COLO829 (cell line): ENCODE data around the gene B4GALNT3.

Experiments used
- DNase-seq: peaks from one replicate; pipeline ENCODE4 v3.0.0; 2012; ENCODE audit warnings: low spot score

B4GALNT3 gene

DNA sequence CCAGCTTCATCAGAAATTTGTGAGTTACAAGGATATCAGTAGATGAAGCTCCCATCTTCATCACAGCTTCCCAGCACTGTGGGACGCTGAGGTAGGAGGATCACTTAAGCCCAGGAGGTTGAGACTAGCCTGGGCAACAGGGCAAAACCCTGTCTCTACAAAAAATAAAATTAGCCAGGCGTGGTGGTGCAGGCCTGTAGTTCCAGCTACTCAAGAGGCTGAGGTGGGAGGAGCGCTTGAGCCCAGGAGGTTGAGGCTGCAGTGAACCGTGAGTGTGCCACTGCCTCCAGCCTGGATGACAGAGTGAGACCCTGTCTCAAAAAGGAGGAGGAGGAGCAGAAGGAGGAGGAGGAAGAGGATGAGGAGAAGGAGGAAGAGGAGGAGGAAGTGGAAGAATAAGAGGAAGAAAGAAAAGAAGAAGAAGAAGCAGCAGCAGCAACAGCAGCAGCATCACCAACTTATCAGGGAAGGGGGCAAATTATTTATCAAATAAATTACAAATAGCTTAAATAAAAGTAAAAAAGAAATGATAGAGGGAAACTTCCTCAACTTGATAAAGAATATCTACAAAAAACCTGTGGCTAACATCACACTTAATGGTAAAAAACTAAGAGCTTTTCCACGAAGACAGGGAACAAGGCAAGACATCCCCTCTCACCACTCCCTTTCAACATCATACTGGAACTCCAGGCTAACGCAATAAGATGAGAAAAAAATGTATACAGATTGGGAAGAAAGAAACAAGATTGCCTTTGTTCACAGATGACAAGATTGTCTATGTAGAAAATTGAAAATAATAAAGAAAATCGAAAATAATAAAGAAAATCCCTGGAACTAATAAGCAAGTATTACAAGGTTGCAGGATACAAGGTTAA, 133.9 kb downstream of the B4GALNT3 start:
- no peak for DNase-seq

DNA sequence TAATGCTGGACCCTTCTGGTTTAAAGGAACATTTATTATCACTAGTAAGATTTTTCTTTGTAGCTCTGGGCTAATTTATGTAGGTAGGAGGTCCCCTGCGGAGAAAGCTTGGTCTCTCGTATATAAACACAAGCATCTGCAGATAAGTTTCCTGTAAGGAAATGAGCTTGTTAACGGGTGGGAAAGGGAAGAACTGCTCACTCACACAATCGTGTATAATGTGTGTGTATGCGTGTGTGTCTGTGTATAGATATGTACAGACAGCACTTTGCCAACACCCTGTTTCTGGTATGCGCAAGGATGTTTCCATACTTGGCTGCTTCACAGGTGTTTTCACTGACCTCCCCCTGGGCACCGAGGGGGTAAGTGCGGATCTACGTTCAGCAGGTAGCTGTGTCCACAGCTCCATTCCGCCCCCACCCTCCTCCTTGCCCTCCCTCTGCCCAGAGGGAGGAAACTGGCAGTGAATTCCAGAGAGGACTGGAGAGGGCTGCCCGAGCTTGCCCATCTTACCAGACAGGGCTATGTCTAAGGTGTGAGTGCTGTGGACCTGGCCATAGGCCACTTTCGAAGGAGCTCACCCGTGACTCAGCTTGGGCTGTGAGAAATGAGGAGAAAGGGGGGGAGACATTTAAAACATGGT, 138.3 kb downstream of the B4GALNT3 start:
- DNase-seq, result no peak

DNA sequence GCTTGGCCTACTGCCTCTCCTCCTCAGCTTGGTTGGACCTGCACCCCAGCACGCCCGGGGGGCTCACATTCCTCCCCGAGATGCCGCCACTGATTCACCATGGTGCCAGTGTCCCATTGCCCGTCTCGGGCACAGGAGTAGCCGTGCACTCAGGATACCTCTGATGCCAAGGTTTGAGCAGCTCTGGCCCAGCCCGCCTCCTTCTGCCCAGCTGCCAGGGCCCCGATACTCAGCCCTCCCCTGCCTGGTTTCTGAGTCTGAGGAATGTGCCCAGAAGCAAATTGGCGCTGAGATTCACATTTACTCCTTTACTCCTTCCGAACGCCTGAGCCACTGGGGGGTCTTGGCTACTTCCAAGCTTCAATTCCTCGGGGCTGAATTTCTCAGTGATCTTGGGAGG, 140.0 kb downstream of the B4GALNT3 start:
- no peak for DNase-seq

DNA sequence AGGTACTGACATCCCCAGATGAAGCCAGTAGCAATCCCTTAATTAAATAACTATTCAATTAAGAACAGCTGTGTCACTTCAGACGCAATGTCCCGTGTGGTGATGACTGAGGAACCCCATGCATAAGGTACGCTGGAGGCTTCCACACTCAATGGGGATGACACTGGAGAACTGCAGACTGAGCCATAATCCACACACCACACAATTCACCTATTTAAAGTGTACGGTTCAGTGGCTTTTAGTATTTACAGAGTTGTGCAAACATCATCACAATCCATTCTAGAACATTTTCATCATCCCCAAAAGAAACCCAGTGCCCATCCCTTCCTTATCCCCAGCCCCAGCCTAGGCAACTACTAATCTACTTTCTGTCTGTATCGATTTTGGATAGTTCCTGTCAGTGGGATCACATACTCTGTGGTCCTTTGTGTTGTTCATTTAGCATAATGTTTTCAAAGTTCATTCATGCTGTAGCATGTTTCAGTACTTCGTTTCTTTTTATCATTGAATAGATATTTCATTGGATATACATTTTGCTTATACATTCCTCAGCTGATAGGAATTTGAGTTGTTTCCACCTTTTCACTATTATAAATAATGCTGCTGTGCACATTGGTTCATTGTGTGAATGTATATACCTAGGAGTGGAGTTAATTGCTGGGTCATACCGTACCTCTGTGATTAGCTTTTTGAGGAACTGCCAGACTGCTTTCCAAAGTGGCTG, 142.4 kb downstream of the B4GALNT3 start:
- no peak for DNase-seq

DNA sequence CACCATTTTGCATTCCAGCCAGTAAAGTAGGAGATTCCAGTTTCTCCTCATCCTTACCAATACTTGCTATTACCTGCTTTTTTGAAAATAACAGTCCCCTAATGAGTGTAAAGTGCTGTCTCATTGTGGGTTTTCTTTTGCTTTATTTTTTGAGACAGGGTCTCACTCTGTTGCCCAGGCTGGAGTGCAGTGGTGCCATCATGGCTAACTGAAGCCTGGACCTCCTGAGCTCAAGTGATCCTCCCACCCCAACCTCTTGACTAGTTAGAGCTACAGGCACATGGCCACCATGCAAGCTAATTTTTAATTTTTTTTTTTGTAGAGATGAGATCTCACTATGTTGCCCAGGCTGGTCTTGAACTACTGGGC, 142.9 kb downstream of the B4GALNT3 start:
- DNase-seq, result no peak

DNA sequence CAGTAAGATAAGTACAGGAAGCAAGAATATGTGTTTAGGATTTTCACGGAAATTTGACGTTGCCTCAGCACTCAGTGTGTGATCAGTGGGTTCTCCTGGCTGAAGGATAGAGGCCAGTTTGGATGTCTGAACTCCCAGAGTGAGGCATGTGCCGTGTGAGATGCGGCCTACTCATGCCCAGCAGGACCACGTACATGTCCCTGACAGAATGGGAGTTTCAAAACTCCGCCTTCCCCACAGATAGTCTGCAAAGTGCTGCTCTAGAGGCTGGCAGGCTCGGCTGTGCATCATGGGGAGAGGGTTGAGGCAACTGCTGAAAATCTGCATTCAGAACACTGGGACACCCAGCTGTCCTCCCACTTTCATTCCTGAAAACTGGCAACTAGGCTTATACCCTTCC, 145.2 kb downstream of the B4GALNT3 start:
- DNase-seq, result no peak

DNA sequence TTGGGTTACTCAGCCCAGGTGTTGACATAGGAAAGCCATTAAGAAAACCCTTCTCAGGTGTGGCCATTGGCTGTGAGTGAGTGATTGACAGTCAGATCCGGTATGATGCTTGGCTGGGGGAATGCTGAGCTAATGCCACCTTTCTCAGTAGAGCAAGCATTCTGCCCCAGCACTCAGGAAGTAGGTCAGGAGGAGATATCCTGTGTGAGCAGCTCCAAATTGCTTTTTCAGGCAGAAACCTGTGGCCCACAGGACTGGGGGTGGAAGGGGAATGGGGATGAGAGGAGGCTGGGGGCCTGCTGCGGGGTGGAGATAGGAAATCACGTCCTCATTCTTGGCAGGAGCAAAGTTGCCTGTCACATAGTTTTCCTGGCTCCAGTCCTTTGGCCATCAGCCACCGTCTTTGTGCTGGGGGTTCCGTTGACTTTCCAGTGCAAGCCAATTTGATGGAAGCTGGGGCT, 147.8 kb downstream of the B4GALNT3 start:
- no peak for DNase-seq

DNA sequence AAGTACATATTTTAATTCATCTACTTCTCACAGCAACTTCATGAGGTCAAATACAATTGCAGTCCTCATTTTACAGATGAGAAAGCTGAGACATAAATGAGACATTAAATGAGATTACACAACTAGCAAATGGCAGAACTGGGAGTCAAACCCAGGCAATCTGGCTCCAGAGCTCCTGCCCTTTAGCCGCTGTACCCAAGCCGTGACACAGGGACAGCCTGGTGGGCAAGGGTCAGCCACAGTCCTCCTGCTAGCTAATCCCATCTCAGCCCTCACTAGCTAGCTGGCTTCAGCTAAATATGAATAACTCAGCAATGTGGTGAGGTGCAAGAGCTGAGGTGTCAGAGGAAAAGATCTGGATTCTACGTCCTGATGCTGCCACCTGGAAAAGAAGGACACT, 148.7 kb downstream of the B4GALNT3 start:
- DNase-seq, result no peak

DNA sequence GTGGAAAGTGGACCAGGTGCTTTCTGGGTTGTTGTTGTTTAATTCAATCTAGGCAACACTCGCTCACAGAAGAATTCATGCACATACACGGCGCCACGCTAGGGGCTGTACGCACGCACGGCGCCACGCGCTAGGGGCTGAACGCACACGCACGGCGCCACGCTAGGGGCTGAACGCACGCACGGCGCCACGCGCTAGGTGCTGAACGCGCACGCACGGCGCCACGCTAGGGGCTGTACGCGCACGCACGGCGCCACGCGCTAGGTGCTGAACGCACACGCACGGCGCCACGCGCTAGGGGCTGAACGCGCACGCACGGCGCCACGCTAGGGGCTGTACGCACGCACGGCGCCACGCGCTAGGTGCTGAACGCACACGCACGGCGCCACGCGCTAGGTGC, 149.2 kb downstream of the B4GALNT3 start:
- DNase-seq, result no peak

DNA sequence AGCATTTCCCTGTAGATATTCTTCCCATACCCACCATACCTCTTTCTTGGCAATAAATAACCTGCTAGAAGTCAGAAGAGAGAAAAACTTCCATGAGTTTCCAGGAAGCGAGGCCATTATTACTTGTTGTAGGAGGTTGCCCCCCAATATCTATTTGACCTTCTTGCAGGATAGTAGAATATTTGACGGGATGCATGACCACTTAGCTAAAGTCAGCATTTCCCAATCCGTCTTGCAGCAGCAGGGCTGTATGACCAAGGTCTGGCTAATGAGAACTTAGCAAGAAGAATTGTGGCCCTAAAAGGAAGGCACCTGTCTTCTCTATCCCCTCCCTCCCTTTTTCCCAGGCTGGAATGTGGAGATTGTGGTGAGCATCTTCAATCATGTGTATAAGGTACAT, 152.0 kb downstream of the B4GALNT3 start:
- DNase-seq, result no peak

DNA sequence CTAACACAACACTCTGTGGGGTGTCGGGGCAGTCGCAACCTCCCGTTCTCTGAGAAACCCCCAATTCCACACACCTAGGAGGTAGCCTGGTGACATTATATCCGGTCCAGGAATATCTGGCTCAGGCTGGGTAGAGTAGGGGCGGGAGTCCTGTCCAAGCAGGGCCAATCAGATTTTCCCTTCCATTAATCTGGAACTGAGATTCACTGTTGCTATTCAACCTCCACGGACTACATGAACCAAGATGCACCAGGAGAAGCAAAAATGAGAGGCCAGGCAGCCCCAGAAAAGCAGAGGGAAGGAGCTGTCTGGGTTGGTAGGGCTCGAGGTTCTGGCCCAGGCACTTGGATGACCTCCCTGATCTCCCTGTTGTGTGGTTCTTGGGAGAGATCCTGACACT, 152.6 kb downstream of the B4GALNT3 start:
- no peak for DNase-seq

DNA sequence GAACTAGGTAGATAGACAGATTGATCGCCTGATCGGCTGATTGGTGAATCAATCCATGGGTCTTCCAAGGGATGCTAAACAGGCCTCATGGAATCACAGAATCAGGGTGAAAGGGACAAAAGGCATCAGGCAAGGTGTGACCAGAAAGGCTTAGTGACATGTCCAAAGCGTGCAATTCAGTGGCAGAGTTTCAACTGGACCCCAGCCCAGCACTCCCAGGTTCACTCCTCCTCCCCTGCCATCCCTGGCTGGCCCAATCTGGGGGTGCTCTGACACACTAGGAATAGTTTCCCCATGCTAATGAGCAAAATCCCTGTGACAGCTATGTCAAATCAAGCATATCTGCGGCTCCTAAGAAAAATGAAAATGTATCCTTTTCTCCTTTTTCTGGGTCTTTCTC, 153.1 kb downstream of the B4GALNT3 start:
- DNase-seq, result no peak
